NCI-H146 (cell line): ENCODE measurements around the gene MCHR1.
"Not testable (repeated sequence)": the region's sequence is repeated elsewhere in the genome, so short reads cannot be mapped to it uniquely, and the experiment has no call there.

ENCODE experiments used
- DNase-seq: peaks from one replicate; lab custom pipeline; 2025; lab: John Stamatoyannopoulos, UW

MCHR1 gene

DNA sequence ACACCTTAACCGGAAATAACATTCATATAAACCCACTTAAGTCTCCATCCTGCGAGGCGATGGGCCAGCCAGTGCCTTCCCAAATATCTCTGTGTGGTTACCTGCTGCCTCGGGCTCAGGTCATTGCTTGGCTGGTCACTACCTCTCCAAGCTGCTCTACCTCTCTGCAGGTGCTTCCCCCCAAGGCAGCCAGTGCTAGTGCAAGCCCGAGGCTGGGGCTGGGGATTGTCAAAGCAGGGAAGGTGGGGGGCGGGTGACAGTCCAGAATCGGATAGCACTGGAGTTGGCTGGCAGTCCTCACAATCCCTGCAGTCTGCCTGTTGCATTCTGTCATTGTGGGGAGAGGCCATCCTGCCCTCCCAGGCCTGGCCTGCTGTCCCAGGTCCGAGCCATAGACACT, 11.1 kb downstream of the MCHR1 start:
- no peak for DNase-seq

DNA sequence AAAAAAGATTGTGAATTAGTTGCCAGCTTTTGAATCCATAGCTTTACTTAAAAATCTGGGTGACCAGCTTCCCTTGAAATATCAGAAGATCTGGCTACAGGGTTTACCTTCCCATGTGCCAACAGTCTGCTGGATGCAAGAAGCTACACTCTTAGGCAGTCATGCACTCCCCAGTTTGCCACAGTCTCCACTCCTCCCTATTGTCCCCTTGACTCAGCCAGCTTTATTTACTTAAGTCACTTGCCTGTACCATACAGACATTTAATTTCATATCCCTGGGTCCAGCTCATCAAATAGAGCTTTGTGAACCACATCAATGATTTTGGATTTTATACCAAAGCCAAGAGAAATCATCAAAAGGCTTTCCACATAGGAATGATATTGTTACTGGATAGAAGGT, 12.2 kb downstream of the MCHR1 start:
- DNase-seq = no peak

DNA sequence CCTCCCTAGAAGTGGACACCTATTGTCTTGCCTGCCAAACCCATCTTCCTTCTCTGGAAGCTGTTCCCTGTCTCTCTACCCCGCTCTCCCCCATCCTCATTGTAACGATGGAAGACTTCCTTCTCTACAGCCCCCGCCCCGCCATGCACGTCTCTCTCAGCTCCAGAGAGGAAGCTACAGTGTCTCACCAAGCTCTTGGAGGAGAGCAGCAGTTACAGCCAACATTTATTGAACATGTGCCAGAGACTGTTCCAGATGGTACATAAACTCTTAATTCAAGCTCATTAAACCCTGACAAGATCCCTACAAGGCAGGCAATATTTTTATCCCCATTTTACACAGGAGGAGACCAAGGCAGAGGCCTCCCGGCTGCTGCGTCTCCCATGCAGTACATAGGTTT, 15.1 kb downstream of the MCHR1 start:
- DNase-seq = no peak

DNA sequence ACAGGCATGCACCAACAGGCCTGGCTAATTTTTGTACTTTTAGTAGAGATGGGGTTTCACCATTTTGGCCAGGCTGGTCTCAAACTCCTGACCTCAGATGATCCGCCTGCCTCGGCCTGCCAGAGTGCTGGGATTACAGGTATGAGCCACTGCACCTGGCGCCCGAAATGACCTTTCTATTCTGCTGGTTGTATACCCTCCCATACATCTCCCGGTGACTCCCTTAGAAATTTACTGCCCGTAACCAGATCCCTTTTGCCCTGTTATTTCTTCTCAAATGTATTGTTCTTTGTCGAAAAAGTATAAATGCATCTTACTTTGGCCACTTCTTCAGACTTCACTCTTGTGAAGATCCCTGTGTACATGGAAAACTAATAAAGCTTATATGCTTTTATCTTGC, 22.0 kb downstream of the MCHR1 start:
- no peak for DNase-seq

DNA sequence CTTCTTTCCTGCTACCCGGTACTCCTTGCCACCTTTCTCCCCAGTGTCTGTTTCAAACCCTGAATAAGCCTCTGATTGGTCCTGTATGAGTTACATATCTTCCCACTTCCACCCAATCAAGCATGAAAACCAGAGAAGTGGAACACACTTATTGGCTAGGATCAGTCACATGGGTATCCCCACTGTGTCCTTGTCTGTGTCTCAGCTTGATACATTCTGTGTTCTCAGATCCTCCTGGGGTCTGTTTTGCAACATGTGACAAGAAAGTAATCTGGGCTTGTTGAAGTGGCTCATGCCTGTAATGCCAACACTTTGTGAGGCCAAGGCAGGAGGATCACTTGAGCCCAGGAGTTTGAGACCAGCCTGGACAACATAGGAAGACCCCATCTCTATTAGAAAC, 23.9 kb downstream of the MCHR1 start:
- DNase-seq = no peak

DNA sequence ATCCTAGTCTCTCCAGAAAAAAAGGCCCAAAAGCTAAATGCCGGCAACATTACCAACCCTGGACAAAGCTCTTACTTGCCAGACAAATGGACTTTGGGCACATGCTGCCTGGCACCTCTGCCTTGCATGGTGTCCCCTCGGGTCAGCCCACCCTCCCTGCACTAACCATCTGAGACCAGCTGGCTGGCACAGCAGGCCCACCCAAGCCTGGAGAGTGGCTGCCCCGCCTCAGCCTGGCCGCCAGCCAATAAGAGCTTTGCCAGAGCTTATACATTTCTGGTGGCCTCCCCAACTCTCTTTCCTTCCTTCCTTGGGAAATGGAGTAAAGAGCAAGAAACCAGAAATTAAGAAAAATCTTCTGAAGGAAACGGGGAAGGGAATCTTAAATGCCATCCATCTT, 24.5 kb downstream of the MCHR1 start:
- DNase-seq = no peak

DNA sequence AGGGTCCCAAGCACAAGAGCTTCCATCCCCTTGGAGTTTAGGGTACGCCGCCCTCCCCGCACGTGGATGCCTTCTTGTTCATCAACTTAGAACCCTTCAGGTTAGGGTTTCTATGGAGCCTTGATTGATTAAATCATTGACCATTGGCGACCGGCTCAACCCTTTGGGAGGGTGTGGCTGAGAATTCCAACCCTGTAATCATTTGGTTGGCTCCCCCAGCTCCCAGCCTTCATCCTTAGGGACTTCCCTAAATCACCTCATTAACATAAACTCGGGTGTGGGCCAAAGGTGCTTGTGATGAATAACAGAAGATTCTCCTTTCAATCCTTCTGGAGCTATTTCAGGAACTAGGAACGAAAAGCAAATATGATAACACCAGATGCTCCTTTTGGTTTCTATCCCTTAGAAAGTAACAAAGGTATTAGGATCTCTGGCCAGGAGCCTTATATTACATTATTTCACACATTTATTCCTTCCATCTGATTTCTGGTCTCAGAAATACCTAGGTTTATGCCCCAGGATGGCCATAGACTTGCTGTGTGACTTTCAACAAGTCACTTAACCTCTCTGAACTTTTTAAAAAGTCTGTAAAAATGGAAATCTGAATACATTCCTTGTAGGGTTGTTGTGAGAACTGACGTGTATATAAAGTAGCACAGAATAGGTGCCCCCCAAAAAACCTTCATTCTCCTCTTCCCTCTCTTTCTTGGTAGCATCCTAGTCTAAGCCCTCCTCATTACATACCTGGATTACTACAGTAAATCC, 26.8 kb downstream of the MCHR1 start:
- no peak for DNase-seq

DNA sequence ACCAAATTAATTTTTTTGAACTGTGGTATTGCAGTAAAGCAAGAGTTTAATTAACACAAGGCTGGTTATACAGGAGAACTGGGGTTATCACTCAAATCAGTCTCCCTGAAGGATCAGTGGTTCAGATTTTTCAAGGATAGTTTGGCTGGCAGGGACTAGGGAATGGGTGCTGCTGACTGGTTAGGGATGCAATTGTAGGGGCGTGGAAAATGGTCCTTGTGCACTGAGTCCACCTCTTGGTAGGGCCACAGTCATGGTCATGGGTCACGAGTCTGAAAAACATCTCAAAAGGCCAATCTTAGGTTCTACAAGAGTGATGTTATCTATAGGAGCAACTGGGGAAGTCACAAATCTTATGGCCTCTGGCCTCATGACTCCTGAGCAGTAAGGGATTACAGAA, 27.9 kb downstream of the MCHR1 start:
- DNase-seq = no peak

DNA sequence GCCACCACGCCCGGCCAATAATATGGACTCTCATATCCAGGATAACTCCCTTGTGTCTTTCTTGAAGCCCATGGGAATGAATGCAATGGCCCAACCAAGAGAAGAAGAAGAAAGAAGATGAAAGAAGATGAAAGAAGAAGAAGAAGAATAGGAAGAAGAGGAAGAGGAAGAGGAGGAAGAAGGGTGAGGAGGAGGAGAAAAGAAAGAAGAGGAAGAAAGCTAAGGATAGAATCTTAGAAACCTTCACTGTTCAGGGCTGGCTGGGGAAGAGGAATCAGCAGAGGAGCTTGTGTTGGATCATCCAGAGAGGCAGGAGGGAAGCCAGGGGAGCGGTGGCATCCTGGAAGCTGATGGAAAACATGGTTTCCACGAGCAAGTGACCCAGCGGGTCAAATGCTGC, 28.9 kb downstream of the MCHR1 start:
- no peak for DNase-seq

DNA sequence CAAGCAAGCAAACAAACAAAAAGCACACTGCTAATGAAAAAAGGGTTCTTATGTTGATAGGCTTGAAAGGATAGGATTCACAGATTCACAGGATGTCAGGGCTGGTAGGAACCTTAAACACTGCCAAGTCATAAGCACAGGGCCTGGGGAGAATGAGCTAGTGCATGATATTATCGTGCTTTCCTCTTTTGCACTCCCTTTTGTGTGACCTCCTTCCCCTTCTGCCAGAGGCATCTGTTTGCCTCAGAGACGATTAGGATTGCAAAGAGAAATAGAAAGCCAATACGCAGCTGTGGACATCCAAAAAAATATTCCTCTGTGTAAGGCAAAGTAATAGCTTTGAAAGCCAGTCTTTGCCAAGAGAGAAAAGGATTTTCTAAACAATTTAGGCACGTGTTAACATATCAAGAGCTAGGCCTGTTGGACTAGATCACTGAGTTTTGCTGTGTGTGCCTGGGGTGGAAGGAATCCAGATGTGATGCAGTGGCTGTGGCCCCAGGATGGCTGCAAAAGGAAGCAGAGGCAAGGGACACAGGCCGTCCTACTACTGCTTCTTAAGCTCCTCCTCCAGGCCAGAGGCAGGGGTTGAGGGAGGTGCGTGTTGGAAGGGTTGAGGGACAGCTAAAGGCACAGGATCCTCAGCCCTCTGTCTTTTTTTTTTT, 30.6 kb downstream of the MCHR1 start:
- DNase-seq = no peak

DNA sequence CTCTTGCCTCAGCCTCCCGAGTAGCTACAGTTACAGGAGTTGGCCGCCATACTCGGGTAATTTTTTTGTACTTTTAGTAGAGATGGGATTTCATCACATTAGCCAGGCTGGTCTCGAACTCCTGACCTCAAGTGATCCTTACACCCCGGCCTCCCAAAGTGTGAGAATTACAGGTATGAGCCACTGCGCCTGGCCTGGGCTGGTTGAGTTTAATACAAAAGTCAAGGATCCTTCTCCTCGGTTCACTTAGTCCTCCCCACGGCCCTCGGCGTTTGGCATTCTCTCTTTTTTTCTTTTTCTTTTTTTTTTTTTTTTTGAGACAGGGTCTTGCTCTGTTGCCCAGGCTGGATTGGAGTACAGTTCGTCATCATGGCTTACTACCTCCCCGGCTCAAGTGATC, 33.0 kb downstream of the MCHR1 start:
- DNase-seq = no peak

DNA sequence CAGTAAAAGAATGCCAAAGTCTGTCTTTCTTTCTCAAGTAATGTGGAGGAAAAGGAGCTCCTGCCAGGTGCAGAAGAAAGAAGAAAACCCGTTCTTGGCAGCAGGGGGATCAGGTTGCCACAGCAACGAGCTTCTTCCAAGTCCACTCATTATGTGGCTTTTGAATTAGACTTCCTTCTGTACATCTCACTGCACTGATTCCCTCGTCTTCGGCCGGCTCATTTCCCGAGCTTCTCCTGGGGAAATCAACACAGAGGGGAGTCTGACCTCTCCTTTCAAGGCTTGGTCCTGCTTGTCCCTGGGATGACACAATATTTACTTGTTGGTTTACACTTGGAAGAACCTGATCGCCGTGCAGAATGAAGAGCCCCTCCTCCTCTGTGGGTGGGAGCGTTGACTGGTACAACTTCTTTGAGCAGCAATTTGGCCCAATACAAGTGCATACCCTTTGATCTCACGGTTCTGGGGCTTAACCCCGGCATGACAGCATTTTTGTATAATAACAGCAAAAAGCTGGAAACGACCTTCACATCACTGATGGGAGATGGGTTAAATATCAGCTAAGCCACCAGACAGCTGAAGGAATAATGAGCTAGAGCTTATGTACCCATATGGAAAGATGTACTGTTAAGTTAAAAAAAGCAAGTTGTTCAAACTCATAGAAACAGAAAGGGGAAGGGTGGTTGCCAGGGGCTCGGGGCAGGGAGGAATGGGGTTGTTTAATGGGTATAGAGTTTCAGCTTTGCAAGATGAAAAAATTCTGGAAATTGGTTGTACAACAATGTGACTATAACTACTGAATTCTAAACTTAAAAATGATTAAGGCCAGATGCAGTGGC, 35.4 kb downstream of the MCHR1 start:
- DNase-seq = peak; percentile 76

DNA sequence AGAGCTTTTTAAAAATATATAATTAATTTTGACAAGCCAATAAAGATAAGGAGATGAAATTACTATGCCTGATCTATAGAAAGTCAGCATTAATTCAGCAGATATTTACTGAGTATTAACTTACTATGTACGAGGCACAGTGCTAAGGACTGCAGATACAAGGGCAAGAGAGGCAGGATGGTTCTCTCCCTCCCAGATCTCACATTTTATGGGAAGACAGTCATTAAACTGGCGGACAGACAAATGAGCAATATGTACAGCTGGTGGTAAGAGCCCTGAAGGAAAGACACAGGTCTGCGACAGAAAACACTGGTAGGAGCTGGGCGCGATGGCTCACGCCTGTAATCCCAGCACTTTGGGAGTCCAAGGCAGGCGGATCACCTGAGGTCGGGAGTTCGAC, 36.8 kb downstream of the MCHR1 start:
- no peak for DNase-seq

DNA sequence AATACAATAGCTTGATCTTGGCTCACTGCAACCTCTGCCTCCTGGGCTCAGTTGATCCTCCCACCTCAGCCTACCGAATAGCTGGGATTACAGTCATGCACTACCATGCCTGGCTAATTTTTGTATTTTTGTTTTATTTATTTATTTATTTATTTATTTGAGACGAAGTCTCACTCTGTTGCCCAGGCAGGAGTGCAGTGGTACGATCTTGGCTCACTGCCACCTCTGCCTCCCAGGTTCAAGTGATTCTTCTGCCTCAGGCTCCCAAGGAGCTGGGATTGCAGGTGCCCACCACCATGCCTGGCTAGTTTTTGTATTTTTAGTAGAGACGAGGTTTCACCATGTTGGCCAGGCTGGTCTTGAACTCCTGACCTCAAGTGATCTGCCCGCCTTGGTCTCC, 38.4 kb downstream of the MCHR1 start:
- DNase-seq = not testable (repeated sequence)

DNA sequence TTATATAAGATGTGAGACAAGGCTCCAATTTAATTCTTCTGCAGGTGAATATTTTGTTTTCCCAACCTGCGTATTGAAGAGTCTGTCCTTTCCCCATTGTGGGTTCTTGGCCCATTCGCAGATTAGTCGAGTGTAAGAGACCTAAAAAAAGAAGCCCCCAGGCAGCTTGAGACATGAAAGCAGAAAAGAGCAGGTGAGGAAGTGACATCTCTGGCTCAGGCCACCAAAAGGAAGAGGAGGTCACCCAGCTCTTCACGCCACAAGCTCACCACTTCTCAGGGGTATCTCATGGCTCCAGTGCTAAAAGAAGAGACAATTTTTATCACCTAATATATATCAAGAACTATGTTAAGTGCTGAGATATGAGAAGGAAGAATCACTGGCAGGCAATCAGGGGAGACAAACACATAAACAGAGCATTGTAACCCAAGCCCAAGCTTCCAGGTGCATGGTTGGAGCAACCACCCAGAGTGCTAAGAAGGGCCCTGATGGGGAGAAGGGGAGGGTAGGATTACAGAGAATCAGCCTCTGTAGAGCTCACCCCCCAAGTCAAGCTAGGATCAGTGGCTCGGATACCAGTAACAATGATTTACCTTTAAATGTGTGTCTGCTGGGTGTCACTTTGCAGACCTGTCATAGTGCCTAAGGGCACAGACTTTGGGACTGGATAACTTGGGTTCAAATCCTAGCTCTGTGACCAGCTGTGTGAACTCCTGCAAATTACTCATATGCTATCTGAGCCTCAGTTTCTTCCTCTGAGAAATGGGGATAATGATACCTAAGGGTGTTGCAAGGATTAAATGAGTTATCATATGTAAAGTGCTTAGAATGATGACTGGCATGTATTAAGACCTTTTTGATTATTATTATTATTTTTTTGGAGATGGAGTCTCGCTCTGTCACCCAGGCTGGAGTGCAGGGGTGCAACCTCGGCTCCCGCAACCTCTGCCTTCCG, 39.2 kb downstream of the MCHR1 start:
- no peak for DNase-seq

DNA sequence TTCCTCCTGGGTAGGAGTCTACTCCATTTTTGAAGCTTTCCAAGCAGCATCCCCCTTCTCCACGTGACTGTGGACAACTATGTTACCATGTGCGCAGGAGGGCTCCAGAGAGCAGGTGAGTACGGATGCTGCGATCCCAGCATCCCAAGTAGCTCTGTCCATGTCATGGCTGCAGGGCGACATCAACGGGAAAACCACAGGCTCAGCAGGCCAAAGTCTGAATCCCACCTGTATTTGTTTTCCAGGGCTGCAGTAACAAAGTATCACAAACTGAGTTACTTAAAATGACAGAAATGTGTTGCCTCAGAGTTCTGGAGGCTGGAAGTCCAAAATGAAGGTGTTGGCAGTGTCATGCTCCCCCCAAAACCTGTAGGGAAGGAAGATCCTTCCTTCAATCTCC, 40.3 kb downstream of the MCHR1 start:
- DNase-seq = no peak

DNA sequence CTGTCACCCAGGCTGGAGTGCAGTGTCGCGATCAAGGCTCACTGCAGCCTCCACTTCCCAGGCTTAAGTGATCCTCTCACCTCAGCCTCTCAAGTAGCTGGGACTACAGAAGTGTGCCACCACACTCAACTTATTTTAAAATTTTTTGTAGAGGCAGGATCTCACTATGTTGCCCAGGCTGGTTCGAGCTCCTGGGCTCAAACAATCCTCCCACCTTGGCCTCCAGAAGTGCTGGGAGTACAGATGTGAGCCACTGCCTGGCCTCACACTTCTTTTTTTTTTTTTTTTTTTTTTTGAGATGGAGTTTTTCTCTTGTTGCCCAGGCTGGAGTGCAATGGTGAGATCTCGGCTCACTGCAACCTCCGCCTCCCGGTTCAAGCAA, 40.9 kb downstream of the MCHR1 start:
- not testable (repeated sequence) for DNase-seq

DNA sequence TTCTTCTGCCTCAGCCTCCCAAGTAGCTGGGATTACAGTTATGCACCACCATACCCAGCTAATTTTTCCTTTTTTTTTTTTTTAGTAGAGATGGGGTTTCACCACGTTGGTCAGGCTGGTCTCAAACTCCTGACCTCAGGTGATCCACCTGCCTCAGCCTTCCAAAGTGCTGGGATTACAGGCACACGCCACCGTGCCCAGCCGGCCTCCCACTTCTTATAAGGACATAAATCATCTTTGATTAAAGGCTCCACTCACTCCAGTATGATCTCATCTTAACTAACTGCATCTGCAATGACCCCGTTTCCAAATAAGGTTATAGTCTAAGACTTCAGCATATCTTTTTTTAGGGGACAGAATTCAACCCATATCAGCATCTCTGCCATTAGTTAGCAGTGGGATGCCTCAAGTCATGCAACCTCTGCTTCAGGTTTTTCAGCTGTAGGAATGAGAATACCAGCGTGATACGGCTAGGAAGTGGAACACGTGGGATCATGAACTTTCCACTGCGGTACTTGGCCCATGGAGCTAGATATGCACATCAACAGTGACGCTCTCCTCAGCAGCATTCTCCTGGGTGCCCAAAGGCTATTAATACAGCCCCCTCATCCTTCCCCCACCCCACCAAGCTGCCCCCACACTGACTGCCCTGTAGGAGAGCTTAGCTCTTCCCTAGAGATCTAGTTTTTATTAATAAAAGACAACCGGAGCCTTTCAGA, 41.4 kb downstream of the MCHR1 start:
- peak; percentile 34 for DNase-seq

DNA sequence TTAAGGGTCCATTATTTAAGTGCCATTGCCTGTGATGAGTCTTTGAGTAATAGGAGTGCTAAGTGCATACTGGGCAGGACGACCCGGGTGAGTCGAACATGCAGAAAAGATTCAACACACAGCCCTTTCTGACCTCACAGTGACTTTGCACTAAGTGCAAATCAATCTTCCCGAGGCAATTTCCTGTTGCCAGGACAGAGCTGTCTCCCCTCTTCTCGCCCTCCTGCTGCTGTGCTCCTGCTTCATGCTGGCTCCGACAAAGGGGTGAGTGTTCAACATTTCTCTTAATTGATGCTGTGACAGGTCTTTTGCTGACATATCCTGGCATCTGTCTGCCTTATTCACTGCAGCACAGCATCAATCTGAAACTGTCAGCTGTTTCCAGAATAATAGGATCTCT, 42.0 kb downstream of the MCHR1 start:
- DNase-seq = peak; percentile 94

DNA sequence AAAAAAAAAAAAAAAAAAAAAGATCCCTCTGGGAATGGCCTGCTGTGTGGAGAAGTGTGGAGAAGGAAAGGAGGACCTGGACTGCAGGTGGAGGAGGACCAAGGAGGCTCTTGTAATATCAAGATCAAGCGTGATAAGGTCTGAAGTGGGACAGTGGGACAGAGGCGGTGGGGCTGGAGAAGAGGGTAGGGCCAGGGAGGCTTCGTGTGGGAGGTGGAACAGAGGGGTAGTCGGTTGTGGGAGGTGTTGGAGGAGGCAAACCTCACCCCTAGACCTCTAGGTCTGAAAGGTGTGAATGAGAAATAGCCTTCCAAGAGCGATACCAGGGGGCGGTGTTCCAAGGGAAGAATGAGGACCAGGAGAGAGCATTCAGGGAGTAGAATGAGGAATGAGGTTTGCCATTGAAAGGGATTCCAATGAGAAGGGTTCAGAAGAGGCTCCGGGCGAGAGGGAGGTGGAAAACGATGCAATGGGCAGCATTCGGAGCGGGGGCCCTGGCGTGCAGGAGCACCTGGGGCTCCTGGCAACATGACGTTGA, 44.2 kb downstream of the MCHR1 start:
- no peak for DNase-seq

DNA sequence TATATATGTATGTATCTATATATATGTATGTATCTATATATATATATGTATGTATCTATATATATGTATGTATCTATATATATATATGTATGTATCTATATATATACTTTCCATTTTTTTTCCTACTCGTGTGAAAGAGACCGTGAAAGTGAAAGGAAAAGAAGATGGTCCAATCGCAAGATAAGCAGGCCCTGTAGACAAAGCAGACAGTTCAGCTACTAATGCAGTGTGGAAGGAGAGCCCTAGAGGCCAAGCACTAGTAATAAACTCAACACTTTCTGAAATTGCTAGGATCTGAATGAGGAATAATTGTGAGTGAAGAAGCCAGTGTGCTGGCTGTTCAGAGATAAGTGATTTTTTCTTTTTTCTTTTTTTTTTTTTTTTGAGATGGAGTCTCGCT, 47.2 kb downstream of the MCHR1 start:
- no peak for DNase-seq
